Measurements from ENCODE around the gene NFS1. TPM values are rescaled to one million over a fixed set of nuclear protein-coding genes. Genes with fewer than 3 reads are reported as not detected.

Gene NFS1
- polyA plus RNA-seq, 1 donor (not counting 4 experiments of a cell fraction or from before 2014, with no cell fraction given): 39.6 TPM

DNA sequence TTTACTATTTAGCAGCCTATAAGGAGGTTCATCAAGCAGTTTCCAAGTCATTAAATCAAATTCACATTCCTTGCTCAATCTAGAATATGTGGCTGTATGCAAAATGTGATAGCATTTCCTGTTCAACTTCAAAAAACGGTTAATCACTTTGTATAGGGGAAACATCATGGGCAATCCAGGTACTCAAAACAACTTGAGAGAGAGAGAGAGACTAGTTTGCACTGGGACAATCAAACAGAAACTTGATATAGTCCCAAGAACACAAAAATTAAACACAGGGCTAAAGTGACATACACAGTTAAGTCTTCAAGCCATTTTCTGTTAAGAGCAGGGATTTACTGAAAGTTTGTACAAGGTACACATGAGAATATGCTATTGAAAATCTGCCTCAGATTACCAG lies 41.9 kb downstream of the NFS1 start:
- H4K20me1 ChIP-seq (ENCODE audit: control insufficient read depth, extremely low read depth, insufficient read depth, low read length): peaks cover 46% of the 10 kb centered on the region

DNA sequence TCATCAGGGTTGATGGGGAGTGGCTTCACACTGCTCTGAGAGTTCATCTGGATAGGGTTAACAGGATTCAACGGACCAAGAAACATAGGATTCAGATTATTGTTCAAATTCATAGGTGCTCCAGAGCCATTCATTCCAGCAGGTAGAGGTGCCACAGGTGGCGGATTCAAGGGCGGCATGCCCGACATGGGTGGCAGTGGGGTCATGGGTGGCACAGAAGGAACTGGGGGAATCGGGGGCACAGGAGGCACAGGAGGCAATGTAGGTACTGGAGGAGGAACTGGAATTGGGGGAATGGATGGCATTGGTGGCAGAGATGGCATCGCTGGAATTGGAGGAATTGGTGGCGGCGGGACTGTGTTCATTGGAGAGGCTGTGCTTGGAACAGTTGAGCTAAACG lies 44.7 kb downstream of the NFS1 start:
- no peaks in the 10 kb centered on the region for H3K27me3 ChIP-seq (ENCODE audit: control insufficient read depth, extremely low read depth, insufficient read depth, low read length)
- H3K9me3 ChIP-seq (ENCODE audit: control insufficient read depth, low read depth, low read length): no peaks in the 10 kb centered on the region
- H3K36me3 ChIP-seq (ENCODE audit: control insufficient read depth in 2 of 2, extremely low read depth in 1 of 2, insufficient read depth in 2 of 2, low read length in 2 of 2): peaks cover 13 to 38% of the 10 kb centered on the region in 2 experiments
- H3K27ac ChIP-seq (ENCODE audit: control insufficient read depth, insufficient read depth, low read length): no peak overlapping the region
- no peak overlapping the region for H2AFZ ChIP-seq (ENCODE audit: control insufficient read depth, low read length)
- H3K4me3 ChIP-seq (ENCODE audit: control insufficient read depth in 2 of 3, extremely low read depth in 1 of 3, insufficient read depth in 2 of 3, low read depth in 1 of 3, low read length in 3 of 3): no peak overlapping the region
- DNase-seq (ENCODE audit: low read depth, low spot score): no peak
- TF ChIP-seq, protein P1, sequence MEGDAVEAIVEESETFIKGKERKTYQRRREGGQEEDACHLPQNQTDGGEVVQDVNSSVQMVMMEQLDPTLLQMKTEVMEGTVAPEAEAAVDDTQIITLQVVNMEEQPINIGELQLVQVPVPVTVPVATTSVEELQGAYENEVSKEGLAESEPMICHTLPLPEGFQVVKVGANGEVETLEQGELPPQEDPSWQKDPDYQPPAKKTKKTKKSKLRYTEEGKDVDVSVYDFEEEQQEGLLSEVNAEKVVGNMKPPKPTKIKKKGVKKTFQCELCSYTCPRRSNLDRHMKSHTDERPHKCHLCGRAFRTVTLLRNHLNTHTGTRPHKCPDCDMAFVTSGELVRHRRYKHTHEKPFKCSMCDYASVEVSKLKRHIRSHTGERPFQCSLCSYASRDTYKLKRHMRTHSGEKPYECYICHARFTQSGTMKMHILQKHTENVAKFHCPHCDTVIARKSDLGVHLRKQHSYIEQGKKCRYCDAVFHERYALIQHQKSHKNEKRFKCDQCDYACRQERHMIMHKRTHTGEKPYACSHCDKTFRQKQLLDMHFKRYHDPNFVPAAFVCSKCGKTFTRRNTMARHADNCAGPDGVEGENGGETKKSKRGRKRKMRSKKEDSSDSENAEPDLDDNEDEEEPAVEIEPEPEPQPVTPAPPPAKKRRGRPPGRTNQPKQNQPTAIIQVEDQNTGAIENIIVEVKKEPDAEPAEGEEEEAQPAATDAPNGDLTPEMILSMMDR (optimal IDR thresholded peaks at IDR 0.05 in 1 of 3, IDR thresholded peaks at IDR 0.05 in 1 of 3, conservative IDR thresholded peaks at IDR 0.05 in 1 of 3; ENCODE audit: extremely low read depth in 1 of 3, insufficient read depth in 2 of 3, low read length in 3 of 3): no peak
- TF ChIP-seq EZH2 (IDR thresholded peaks at IDR 0.05; ENCODE audit: low read length): no peak
- H3K9ac ChIP-seq (ENCODE audit: control insufficient read depth, extremely low read depth, insufficient read depth, low read length): no peak overlapping the region
- FAIRE-seq: no peak
- H4K20me1 ChIP-seq (ENCODE audit: control insufficient read depth, extremely low read depth, insufficient read depth, low read length): peaks cover 40% of the 10 kb centered on the region
- peaks cover 99% of the 10 kb centered on the region for H3K79me2 ChIP-seq (ENCODE audit: control insufficient read depth, insufficient read depth, low read length)
- H3K4me2 ChIP-seq (ENCODE audit: control insufficient read depth, extremely low read depth, insufficient read depth, low read depth, low read length): no peak overlapping the region
- H3K4me1 ChIP-seq (ENCODE audit: control insufficient read depth, extremely low read depth, insufficient read depth, low read length): no peaks in the 10 kb centered on the region
- H3K9me1 ChIP-seq (ENCODE audit: control insufficient read depth, extremely low read depth, insufficient read depth, low read length): no peaks in the 10 kb centered on the region
- dilution Hi-C loops (cut with MboI; ENCODE audit: extremely low pct_ligation_motif_present, low sequenced_read_pairs): no loop called here

More for the DNA sequence above, 41.9 kb downstream of the NFS1 start:
- Histone ChIP-seq H3K9me1 (ENCODE audit: control insufficient read depth, extremely low read depth, insufficient read depth, low read length) (no peaks in the 10 kb centered on the region), H3K4me1 (ENCODE audit: control insufficient read depth, extremely low read depth, insufficient read depth, low read length) (peaks cover 24% of the 10 kb centered on the region), H3K27ac (ENCODE audit: control insufficient read depth, insufficient read depth, low read length) (no peak overlapping the region), H3K27me3 (ENCODE audit: control insufficient read depth, extremely low read depth, insufficient read depth, low read length) (no peaks in the 10 kb centered on the region), H3K79me2 (ENCODE audit: control insufficient read depth, insufficient read depth, low read length) (peaks cover 99% of the 10 kb centered on the region), H3K4me3 (ENCODE audit: control insufficient read depth in 2 of 3, extremely low read depth in 1 of 3, insufficient read depth in 2 of 3, low read depth in 1 of 3, low read length in 3 of 3) (no peak overlapping the region), H3K4me2 (ENCODE audit: control insufficient read depth, extremely low read depth, insufficient read depth, low read depth, low read length) (no peak overlapping the region), H3K36me3 (ENCODE audit: control insufficient read depth in 2 of 2, extremely low read depth in 1 of 2, insufficient read depth in 2 of 2, low read length in 2 of 2) (peaks cover 13 to 32% of the 10 kb centered on the region in 2 experiments), H3K9me3 (ENCODE audit: control insufficient read depth, low read depth, low read length) (no peaks in the 10 kb centered on the region), H2AFZ (ENCODE audit: control insufficient read depth, low read length) (no peak overlapping the region), H3K9ac (ENCODE audit: control insufficient read depth, extremely low read depth, insufficient read depth, low read length) (no peak overlapping the region)
- DNase-seq (ENCODE audit: low read depth, low spot score) (no peak), FAIRE-seq (no peak)
- dilution Hi-C loops (cut with MboI; ENCODE audit: extremely low pct_ligation_motif_present, low sequenced_read_pairs): no loop called here
- TF ChIP-seq, protein P1 (optimal IDR thresholded peaks at IDR 0.05 in 1 of 3, IDR thresholded peaks at IDR 0.05 in 1 of 3, conservative IDR thresholded peaks at IDR 0.05 in 1 of 3; ENCODE audit: extremely low read depth in 1 of 3, insufficient read depth in 2 of 3, low read length in 3 of 3): no peak
- TF ChIP-seq EZH2 (IDR thresholded peaks at IDR 0.05; ENCODE audit: low read length): no peak

All from keratinocyte (primary cell).